AG04450 (cell line): ENCODE data around the gene BORCS8. TPM values are rescaled to one million over a fixed set of nuclear protein-coding genes. Genes with fewer than 3 reads are reported as not detected.

Experiments used
- CTCF ChIA-PET: fragments of 300-600, 350-600 bp; formaldehyde crosslinking; extraction: SDS; loops from one replicate; lab custom pipeline; 2022; ENCODE audit warnings: antibody characterized with exemption, inconsistent platforms; lab: Charles Lee
- POLR2A ChIA-PET: fragments of 350-600 bp; formaldehyde crosslinking; extraction: SDS; loops from one replicate; lab custom pipeline; 2021; ENCODE audit warnings: antibody characterized with exemption, inconsistent platforms; lab: Yijun Ruan, JAX
- DNase-seq: peaks from one replicate; pipeline ENCODE4 v3.0.0-alpha.2; 2011; ENCODE audit warnings: low read depth, low spot score
- H3K27ac ChIP-seq: one replicate; pipeline ENCODE4 v1.5.1; 2012; ENCODE audit warnings: low read depth, low read length, control low read depth
- H3K27me3 ChIP-seq: one replicate; pipeline ENCODE4 v1.6.0; 2012; ENCODE audit warnings: low read length; ENCODE audit not compliant: control insufficient read depth, insufficient read depth
- H3K4me3 ChIP-seq: 2 replicates; pipeline ENCODE4 v1.5.1; 2011; ENCODE audit warnings: mild to moderate bottlenecking, low read depth, low read length, control low read depth
- H3K9me3 ChIP-seq: 2 replicates; pipeline ENCODE4 v1.5.1; 2012; ENCODE audit warnings: low read length; ENCODE audit not compliant: control insufficient read depth, insufficient read depth
- polyA plus RNA-seq: library from polyadenylated mRNA; depleted of rRNA; stranded (reverse); fragments of >200 nt; gene quantifications from 2 replicates; pipeline ENCODE4 v1.2.3, GENCODE V29; 2011
- TF ChIP-seq, protein P1 (sequence below): IDR thresholded peaks from 2 replicates; pipeline ENCODE4 v1.5.1; 2011; ENCODE audit warnings: low read depth, low read length, control low read depth, inconsistent platforms

Gene BORCS8
- polyA plus RNA-seq, 1 experiment = 16.6 TPM

DNA sequence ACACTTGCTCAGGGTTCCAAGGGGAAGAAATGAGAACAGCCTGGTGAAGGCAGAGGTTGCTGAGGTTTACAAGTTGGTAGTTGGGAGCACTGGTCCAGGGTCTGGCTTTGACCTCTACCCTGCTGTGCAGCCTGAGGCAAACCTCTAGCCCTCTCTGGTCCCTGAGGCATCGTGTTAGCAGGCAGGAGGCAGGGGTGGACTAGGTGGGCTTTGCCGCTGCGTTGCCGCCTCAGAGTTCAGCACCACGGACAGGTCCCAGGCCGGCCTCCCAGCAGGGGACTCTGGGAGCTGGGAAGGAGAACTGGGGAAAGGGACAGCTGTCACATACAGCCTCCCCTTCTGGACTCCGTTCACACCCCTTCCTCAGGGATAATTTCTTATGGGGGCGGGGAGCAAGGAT is 22.9 kb upstream of the BORCS8 start:
- TF ChIP-seq, protein P1, sequence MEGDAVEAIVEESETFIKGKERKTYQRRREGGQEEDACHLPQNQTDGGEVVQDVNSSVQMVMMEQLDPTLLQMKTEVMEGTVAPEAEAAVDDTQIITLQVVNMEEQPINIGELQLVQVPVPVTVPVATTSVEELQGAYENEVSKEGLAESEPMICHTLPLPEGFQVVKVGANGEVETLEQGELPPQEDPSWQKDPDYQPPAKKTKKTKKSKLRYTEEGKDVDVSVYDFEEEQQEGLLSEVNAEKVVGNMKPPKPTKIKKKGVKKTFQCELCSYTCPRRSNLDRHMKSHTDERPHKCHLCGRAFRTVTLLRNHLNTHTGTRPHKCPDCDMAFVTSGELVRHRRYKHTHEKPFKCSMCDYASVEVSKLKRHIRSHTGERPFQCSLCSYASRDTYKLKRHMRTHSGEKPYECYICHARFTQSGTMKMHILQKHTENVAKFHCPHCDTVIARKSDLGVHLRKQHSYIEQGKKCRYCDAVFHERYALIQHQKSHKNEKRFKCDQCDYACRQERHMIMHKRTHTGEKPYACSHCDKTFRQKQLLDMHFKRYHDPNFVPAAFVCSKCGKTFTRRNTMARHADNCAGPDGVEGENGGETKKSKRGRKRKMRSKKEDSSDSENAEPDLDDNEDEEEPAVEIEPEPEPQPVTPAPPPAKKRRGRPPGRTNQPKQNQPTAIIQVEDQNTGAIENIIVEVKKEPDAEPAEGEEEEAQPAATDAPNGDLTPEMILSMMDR = no peak
- peak; percentile 21 for DNase-seq
- H3K9me3 ChIP-seq = no peaks in the 10 kb centered on the region
- H3K27me3 ChIP-seq = peaks cover 27% of the 10 kb centered on the region
- ChIA-PET POLR2A (interaction anchor here (0.9 kb wide), 1 partner anchor 12 kb away, joined by 3 read pairs; the partner anchor contains the start of gene NR2C2AP), CTCF (interaction anchor here (1.5 kb wide), 1 partner anchor 10 kb away, joined by 3 read pairs; no protein-coding TSS in a partner anchor)
- no peak overlapping the region for H3K27ac ChIP-seq
- H3K4me3 ChIP-seq = no peak overlapping the region

DNA sequence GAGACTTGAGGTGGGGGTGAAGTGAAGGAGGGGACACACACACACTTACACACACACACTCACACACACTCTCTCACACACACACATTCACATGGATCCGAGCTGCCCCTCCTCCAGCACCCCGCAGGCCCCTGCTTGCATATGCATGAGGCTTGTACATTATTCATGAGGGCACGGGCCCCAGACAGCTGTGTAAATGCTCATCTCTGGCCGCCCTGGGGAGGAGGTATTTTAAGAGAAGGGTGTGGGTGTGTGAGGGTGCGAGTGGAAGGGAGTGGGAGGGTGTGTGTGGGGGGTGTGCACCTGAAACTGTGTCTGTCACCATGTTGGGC is 22.2 kb upstream of the BORCS8 start:
- no peak overlapping the region for H3K27ac ChIP-seq
- TF ChIP-seq, protein P1 = no peak
- POLR2A ChIA-PET = no interaction called here
- DNase-seq = no peak
- H3K4me3 ChIP-seq = no peak overlapping the region
- CTCF ChIA-PET = interaction anchor here (1.5 kb wide), 1 partner anchor 11 kb away, joined by 3 read pairs; no protein-coding TSS in a partner anchor
- no peaks in the 10 kb centered on the region for H3K9me3 ChIP-seq
- peaks cover 27% of the 10 kb centered on the region for H3K27me3 ChIP-seq

DNA sequence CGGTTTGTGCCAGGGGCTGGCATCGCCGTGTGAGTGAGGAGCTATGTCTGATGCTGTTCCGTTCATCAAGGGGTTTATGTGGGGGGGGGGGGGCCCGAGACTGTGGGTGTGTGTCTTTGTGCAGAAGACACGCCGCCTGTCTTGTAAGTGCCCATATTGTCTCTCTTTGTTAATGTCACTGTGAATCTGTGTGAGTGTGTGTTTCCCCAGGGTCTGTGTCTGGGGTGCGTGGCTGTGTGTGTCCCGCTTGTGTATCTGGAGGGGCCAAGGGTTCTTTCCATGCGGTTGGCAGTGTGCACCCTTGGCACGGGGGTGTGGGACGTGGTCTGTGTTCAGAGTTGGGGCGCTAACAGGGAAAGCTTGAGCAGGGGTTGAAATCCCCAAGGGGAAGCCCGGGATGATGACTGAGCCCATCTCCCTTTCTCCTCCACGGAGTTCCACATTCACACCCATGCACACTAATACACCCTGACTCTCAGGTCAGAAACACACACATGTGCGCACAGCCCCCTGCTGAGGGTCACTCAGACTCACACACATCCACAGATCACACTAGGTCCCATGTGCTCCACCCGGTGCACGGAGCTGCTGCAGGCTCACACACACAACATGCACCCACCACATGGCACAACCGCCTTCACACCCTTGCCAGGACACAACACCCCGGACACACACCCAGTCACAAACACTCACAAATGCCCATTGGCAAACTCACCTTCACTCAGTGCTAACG is 21.6 kb upstream of the BORCS8 start:
- ChIA-PET CTCF (no interaction called here), POLR2A (no interaction called here)
- no peak for DNase-seq
- Histone ChIP-seq H3K9me3 (no peaks in the 10 kb centered on the region), H3K27ac (no peak overlapping the region), H3K27me3 (peaks cover 27% of the 10 kb centered on the region), H3K4me3 (no peak overlapping the region)
- TF ChIP-seq, protein P1 = no peak

DNA sequence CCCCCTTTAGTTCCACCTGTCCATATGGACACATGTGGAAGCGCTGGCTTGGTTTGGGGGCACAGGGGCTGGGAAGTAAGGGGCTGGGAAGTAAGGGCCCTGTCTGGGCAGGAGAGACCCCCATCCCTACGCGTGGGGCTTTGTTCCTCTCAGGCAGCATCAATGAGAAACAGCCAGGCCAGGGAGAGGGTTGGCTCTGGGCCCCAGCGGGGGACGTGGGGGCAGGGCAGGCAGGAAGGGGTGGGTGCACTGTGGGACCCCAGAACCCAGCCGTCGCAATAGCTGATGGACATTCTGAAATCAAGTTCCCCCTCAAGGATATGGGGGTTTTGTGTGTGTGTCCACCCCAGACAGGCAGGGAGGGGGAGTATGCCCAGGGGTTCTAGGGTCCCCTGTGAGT is 21.0 kb upstream of the BORCS8 start:
- no peaks in the 10 kb centered on the region for H3K9me3 ChIP-seq
- TF ChIP-seq, protein P1 = no peak
- ChIA-PET CTCF (no interaction called here), POLR2A (no interaction called here)
- no peak for DNase-seq
- no peak overlapping the region for H3K4me3 ChIP-seq
- H3K27ac ChIP-seq = no peak overlapping the region
- peaks cover 27% of the 10 kb centered on the region for H3K27me3 ChIP-seq

DNA sequence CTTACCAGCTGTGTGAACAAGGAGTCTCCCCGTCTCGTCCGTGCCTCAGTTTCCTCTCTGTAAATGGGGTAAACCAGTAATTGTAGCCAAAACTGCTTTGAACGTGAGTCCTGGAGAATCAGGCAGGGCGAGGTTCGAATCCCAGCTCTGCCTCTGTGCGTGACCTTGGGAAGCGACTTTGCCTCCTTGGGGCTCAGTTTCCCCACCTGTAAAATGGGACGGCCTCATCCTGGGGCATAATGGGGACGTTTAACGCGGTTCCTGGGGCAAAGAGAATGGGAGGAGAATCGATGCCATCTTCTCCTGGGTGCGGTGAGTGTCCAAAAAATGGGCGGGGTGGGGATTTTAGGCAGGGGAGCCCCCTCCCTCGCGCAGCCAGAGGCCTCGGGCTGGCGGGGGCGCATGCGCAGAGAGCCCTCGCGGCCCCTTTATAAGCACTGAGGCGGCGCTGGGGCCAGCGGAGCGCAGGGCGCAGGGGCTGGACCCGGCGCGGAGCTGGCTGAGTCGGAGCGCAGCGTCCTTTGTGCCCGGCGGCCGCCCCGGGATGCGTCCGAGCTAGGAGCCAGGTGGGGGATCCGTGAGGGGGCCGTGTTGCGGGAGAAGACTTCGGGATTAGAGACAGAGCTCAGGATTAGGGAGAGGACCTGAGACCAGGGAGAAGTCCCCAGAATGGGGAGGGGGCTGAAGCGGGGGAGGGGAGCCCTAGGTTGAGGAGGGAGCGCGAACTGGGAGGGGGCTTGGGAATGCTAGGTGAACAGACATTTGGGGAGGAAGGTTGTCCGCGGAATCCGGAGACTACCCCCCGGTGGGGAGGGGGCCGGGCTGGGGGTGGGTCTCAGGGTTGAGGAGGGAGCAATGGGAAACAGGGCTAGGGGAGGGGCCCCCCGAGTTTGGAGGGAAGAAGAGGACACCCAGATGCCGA is 19.8 kb upstream of the BORCS8 start, which contains the start of gene NCAN:
NCAN (plus strand) TSS at position 460 of the 922 bp plus-strand sequence. CDS start 4,996 bp downstream, outside the sequence.
- DNase-seq = no peak

More for the DNA sequence above, 19.8 kb upstream of the BORCS8 start, which contains the start of gene NCAN:
- Histone ChIP-seq H3K4me3 (no peak within 1 kb of the TSS), H3K27me3 (peaks cover 27% of the 10 kb centered on the region), H3K9me3 (no peaks in the 10 kb centered on the region), H3K27ac (no peak within 1 kb of the TSS)
- TF ChIP-seq, protein P1 = no peak
- POLR2A ChIA-PET = no interaction called here
- CTCF ChIA-PET = no interaction called here
